SK-N-SH treated with all-trans-retinoic acid at 6 μM for 48 hours (cell line): ENCODE results near the gene CD83.

Source experiments
- ATAC-seq: fragments of 200-7000 bp; cut with Tn5 transposase; 3 replicates; pipeline ENCODE4 v1.9.1; 2020; ENCODE audit warnings: mild to moderate bottlenecking, moderate library complexity
- BACH2 ChIP-seq: fragments of 250-450 bp; sonication (Bioruptor Pico); IDR thresholded peaks from 2 replicates; pipeline ENCODE4 v1.9.0; 2021; ENCODE audit warnings: mild to moderate bottlenecking, borderline replicate concordance
- CSDC2 ChIP-seq: fragments of 250-450 bp; sonication (Bioruptor Pico); IDR thresholded peaks from 2 replicates; pipeline ENCODE4 v1.5.0; 2020; ENCODE audit warnings: mild to moderate bottlenecking, moderate library complexity
- ESRRG ChIP-seq: fragments of 250-450 bp; sonication (Bioruptor Pico); IDR thresholded peaks from 2 replicates; pipeline ENCODE4 v1.6.1; 2021; ENCODE audit warnings: mild to moderate bottlenecking
- GLIS3 ChIP-seq: fragments of 250-450 bp; sonication (Bioruptor Pico); IDR thresholded peaks from 2 replicates; pipeline ENCODE4 v1.5.0; 2020; ENCODE audit warnings: mild to moderate bottlenecking, moderate library complexity
- OSR1 ChIP-seq: fragments of 250-450 bp; sonication (Bioruptor Pico); IDR thresholded peaks from 2 replicates; pipeline ENCODE4 v1.8.0; 2022; ENCODE audit warnings: moderate library complexity, mild to moderate bottlenecking, inconsistent platforms
- PPARA ChIP-seq: fragments of 250-450 bp; sonication (Bioruptor Pico); IDR thresholded peaks from 2 replicates; pipeline ENCODE4 v1.5.0; 2020; ENCODE audit warnings: mild to moderate bottlenecking, borderline replicate concordance
- RARB ChIP-seq: fragments of 250-450 bp; sonication (Bioruptor Pico); IDR thresholded peaks from 2 replicates; pipeline ENCODE4 v1.8.0; 2021; ENCODE audit warnings: mild to moderate bottlenecking, moderate library complexity
- SNAI2 ChIP-seq: fragments of 250-450 bp; sonication (Bioruptor Pico); IDR thresholded peaks from 2 replicates; pipeline ENCODE4 v1.5.0; 2020; ENCODE audit warnings: mild to moderate bottlenecking, moderate library complexity
- TOX ChIP-seq: fragments of 250-450 bp; sonication (Bioruptor Pico); IDR thresholded peaks from 2 replicates; pipeline ENCODE4 v1.8.0; 2021; ENCODE audit warnings: mild to moderate bottlenecking, moderate library complexity, borderline replicate concordance
- ZC3H10 ChIP-seq: fragments of 250-450 bp; sonication (Bioruptor Pico); IDR thresholded peaks from 2 replicates; pipeline ENCODE4 v1.5.1; 2021; ENCODE audit warnings: mild to moderate bottlenecking, moderate library complexity
- ZFP3 ChIP-seq: fragments of 250-450 bp; sonication (Bioruptor Pico); IDR thresholded peaks from 2 replicates; pipeline ENCODE4 v1.5.0; 2020; ENCODE audit warnings: mild to moderate bottlenecking, moderate library complexity
- ZFP30 ChIP-seq: fragments of 450-650 bp; formaldehyde crosslinking; IDR thresholded peaks from 2 replicates; pipeline ENCODE4 v1.5.0; 2022; ENCODE audit warnings: mild to moderate bottlenecking, moderate library complexity
- ZNF565 ChIP-seq: fragments of 450-650 bp; formaldehyde crosslinking; conservative IDR thresholded peaks from 2 replicates; pipeline ENCODE4 v1.5.0; 2020; ENCODE audit warnings: low read depth, mild to moderate bottlenecking, moderate library complexity
- ZNF70 ChIP-seq: fragments of 450-650 bp; formaldehyde crosslinking; IDR thresholded peaks from 2 replicates; pipeline ENCODE4 v1.5.0; 2020; ENCODE audit warnings: mild to moderate bottlenecking, moderate library complexity
- ZNF8 ChIP-seq: fragments of 450-650 bp; formaldehyde crosslinking; IDR thresholded peaks from 2 replicates; pipeline ENCODE4 v1.5.0; 2020; ENCODE audit warnings: mild to moderate bottlenecking, moderate library complexity
- TF ChIP-seq, protein P1 (sequence below): fragments of 250-450 bp; sonication (Bioruptor Pico); IDR thresholded peaks from 2 replicates; pipeline ENCODE4 v1.8.0; 2020; ENCODE audit warnings: mild to moderate bottlenecking, moderate library complexity, borderline replicate concordance
- TF ChIP-seq, protein P2 (sequence below): fragments of 250-450 bp; sonication (Bioruptor Pico); IDR thresholded peaks from 2 replicates; pipeline ENCODE4 v1.5.1; 2021; ENCODE audit warnings: mild to moderate bottlenecking, moderate library complexity
- TF ChIP-seq, protein P3 (sequence below): fragments of 250-450 bp; sonication (Bioruptor Pico); IDR thresholded peaks from 2 replicates; pipeline ENCODE4 v1.5.1; 2020; ENCODE audit warnings: low read depth, mild to moderate bottlenecking, moderate library complexity
- TF ChIP-seq, protein P4 (sequence below): fragments of 250-450 bp; sonication (Bioruptor Pico); IDR thresholded peaks from 2 replicates; pipeline ENCODE4 v1.5.0; 2020; ENCODE audit warnings: mild to moderate bottlenecking, moderate library complexity
- TF ChIP-seq, protein P5 (sequence below): fragments of 250-450 bp; sonication (Bioruptor Pico); IDR thresholded peaks from 2 replicates; pipeline ENCODE4 v1.8.0; 2021; ENCODE audit warnings: low read depth, mild to moderate bottlenecking, moderate library complexity, borderline replicate concordance

The CD83 gene

DNA sequence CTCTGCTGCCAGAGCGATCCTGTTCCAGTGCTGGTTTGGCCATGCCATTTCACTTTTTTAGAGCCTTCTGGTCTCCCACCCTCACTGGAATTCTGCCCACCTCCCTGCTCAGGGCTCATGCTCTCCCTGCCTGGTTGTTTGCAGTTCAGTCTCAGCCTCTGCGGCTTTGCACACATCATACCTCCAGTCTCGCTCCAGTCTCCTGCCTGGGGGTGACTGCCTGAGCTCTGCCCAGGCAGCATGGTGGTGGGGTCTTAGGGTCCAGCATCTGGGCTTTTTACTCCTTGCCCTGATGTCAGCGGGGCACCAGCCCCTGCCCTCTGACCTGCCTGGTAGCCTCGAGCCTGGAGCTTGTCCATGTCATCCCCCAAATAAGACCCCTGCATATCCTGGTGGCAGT, 30.9 kb downstream of the CD83 start (continued):
- TF ChIP-seq, protein P1, sequence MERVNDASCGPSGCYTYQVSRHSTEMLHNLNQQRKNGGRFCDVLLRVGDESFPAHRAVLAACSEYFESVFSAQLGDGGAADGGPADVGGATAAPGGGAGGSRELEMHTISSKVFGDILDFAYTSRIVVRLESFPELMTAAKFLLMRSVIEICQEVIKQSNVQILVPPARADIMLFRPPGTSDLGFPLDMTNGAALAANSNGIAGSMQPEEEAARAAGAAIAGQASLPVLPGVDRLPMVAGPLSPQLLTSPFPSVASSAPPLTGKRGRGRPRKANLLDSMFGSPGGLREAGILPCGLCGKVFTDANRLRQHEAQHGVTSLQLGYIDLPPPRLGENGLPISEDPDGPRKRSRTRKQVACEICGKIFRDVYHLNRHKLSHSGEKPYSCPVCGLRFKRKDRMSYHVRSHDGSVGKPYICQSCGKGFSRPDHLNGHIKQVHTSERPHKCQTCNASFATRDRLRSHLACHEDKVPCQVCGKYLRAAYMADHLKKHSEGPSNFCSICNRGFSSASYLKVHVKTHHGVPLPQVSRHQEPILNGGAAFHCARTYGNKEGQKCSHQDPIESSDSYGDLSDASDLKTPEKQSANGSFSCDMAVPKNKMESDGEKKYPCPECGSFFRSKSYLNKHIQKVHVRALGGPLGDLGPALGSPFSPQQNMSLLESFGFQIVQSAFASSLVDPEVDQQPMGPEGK, result no peak
- TF ChIP-seq PPARA (CRISPR knock-in tag) (no peak), SNAI2 (CRISPR knock-in tag) (no peak), ZC3H10 (no peak), TOX (no peak), ZFP30 (no peak)
- TF ChIP-seq, protein P2, sequence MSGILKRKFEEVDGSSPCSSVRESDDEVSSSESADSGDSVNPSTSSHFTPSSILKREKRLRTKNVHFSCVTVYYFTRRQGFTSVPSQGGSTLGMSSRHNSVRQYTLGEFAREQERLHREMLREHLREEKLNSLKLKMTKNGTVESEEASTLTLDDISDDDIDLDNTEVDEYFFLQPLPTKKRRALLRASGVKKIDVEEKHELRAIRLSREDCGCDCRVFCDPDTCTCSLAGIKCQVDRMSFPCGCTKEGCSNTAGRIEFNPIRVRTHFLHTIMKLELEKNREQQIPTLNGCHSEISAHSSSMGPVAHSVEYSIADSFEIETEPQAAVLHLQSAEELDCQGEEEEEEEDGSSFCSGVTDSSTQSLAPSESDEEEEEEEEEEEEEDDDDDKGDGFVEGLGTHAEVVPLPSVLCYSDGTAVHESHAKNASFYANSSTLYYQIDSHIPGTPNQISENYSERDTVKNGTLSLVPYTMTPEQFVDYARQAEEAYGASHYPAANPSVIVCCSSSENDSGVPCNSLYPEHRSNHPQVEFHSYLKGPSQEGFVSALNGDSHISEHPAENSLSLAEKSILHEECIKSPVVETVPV, result no peak
- TF ChIP-seq, protein P3, sequence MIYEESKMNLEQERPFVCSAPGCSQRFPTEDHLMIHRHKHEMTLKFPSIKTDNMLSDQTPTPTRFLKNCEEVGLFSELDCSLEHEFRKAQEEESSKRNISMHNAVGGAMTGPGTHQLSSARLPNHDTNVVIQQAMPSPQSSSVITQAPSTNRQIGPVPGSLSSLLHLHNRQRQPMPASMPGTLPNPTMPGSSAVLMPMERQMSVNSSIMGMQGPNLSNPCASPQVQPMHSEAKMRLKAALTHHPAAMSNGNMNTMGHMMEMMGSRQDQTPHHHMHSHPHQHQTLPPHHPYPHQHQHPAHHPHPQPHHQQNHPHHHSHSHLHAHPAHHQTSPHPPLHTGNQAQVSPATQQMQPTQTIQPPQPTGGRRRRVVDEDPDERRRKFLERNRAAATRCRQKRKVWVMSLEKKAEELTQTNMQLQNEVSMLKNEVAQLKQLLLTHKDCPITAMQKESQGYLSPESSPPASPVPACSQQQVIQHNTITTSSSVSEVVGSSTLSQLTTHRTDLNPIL (CRISPR knock-in tag), result no peak
- TF ChIP-seq, all 23 proteins: peak for 0

DNA sequence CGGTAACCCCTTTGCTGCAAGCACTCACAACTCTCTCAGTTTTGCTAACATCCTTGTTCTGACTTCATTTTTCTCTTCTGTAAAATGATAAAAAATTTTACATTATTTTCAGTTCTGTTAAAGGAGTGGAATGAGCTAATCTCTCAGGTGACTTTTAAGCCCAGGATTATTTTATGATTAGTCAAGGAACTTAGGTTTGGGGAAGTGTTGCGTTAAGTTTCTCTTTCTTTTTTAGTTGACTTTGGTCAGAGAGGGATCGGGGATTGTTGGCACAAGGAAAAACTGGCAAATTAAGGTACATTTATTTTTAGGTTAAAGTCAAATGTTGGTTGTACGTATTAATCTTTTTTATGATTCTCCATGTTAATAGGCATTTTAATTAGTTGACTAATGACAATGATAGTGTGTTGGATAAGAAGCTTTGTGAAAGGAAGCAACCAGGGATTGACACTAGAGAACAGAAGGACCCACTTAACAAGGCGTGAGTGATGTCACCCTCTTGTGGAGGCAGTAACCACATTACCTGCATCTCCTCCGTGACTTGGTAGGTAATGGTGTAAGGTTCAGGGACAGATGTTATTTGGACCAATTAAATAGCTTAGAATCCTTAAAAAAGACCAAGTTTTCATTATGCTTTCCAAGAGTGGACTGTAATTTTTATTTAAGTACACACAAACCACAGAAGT, 31.6 kb downstream of the CD83 start:
- ATAC-seq, result no peak
- no peak for TF ChIP-seq RARB (CRISPR knock-in tag)
- TF ChIP-seq, protein P4, sequence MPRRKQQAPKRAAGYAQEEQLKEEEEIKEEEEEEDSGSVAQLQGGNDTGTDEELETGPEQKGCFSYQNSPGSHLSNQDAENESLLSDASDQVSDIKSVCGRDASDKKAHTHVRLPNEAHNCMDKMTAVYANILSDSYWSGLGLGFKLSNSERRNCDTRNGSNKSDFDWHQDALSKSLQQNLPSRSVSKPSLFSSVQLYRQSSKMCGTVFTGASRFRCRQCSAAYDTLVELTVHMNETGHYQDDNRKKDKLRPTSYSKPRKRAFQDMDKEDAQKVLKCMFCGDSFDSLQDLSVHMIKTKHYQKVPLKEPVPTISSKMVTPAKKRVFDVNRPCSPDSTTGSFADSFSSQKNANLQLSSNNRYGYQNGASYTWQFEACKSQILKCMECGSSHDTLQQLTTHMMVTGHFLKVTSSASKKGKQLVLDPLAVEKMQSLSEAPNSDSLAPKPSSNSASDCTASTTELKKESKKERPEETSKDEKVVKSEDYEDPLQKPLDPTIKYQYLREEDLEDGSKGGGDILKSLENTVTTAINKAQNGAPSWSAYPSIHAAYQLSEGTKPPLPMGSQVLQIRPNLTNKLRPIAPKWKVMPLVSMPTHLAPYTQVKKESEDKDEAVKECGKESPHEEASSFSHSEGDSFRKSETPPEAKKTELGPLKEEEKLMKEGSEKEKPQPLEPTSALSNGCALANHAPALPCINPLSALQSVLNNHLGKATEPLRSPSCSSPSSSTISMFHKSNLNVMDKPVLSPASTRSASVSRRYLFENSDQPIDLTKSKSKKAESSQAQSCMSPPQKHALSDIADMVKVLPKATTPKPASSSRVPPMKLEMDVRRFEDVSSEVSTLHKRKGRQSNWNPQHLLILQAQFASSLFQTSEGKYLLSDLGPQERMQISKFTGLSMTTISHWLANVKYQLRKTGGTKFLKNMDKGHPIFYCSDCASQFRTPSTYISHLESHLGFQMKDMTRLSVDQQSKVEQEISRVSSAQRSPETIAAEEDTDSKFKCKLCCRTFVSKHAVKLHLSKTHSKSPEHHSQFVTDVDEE (CRISPR knock-in tag), result no peak
- TF ChIP-seq ZNF565 (CRISPR knock-in tag), result no peak
- no peak for TF ChIP-seq OSR1 (CRISPR knock-in tag)
- no peak for TF ChIP-seq CSDC2 (CRISPR knock-in tag)
- TF ChIP-seq ZFP3 (CRISPR knock-in tag), result no peak
- TF ChIP-seq, protein P5, sequence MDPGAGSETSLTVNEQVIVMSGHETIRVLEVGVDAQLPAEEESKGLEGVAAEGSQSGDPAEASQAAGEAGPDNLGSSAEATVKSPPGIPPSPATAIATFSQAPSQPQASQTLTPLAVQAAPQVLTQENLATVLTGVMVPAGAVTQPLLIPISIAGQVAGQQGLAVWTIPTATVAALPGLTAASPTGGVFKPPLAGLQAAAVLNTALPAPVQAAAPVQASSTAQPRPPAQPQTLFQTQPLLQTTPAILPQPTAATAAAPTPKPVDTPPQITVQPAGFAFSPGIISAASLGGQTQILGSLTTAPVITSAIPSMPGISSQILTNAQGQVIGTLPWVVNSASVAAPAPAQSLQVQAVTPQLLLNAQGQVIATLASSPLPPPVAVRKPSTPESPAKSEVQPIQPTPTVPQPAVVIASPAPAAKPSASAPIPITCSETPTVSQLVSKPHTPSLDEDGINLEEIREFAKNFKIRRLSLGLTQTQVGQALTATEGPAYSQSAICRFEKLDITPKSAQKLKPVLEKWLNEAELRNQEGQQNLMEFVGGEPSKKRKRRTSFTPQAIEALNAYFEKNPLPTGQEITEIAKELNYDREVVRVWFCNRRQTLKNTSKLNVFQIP, result no peak
- TF ChIP-seq, protein P2, result no peak
- no peak for TF ChIP-seq ZFP30
- TF ChIP-seq ESRRG (CRISPR knock-in tag), result no peak
- TF ChIP-seq BACH2 (CRISPR knock-in tag), result no peak
- TF ChIP-seq PPARA (CRISPR knock-in tag), result no peak
- TF ChIP-seq SNAI2 (CRISPR knock-in tag), result no peak
- no peak for TF ChIP-seq ZNF70 (CRISPR knock-in tag)
- TF ChIP-seq, protein P3 (CRISPR knock-in tag), result no peak
- no peak for TF ChIP-seq TOX
- no peak for TF ChIP-seq ZC3H10
- TF ChIP-seq, protein P1, result no peak
- TF ChIP-seq GLIS3 (CRISPR knock-in tag), result no peak
- TF ChIP-seq ZNF8 (CRISPR knock-in tag), result no peak
